ENCODE results near the gene SCYL3.

SCYL3 gene, protein sequence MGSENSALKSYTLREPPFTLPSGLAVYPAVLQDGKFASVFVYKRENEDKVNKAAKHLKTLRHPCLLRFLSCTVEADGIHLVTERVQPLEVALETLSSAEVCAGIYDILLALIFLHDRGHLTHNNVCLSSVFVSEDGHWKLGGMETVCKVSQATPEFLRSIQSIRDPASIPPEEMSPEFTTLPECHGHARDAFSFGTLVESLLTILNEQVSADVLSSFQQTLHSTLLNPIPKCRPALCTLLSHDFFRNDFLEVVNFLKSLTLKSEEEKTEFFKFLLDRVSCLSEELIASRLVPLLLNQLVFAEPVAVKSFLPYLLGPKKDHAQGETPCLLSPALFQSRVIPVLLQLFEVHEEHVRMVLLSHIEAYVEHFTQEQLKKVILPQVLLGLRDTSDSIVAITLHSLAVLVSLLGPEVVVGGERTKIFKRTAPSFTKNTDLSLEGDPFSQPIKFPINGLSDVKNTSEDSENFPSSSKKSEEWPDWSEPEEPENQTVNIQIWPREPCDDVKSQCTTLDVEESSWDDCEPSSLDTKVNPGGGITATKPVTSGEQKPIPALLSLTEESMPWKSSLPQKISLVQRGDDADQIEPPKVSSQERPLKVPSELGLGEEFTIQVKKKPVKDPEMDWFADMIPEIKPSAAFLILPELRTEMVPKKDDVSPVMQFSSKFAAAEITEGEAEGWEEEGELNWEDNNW

DNA sequence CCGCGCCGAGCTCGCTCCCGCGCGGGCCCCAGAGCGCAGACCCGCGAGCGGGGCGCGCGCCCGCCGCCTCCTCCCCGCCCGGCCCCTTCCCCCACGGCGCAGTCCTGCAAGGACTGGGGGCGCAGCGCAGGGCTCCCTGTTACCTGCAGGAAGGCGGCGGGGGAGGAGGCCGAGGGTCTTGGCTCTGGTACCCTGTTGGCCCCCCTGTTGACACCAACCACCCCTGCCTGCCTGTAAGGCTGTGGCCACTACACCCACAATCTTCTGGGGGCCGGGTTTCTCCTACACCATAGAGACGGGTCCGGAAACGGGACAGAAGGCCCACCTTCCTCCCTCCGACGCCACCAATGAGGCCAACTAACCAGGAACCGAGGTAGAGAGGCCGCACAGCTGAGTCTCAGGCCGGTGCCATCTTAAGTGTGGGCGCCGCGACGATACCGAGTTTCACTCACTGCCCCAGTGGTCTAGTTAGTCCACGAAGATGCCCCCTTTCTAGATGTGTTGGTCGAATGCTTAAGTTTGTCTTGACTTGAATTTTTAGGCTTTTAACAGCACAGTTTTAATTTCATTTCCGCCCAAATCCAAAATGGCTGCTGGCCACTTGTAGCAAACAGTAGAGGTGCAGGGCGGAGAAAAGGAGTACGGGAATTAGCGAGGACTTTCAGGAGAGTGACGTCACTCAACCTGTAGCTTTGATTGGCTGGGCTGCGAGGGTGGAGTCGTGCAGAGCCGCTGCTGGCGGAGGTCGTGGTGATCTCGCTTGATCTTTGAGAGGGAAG is at the start of gene SCYL3:
SCYL3 (minus strand) TSS at position 252 of the 779 bp plus-strand sequence. CDS start 5,056 bp downstream, outside the sequence.
- Histone ChIP-seq H2AFZ (ENCODE audit: low read depth, low read length) (peak within 1 kb of the TSS; percentile 41), H3K4me3 (ENCODE audit: low read length) (peak within 1 kb of the TSS; percentile 81), H3K9me3 (ENCODE audit: low read length) (no peaks in the 10 kb centered on the region), H3K27me3 (ENCODE audit: insufficient read depth, low read length) (peaks cover 25% of the 10 kb centered on the region), H3K36me3 (ENCODE audit: insufficient read depth, low read length) (no peaks in the 10 kb centered on the region), H3K4me1 (ENCODE audit: insufficient read depth, low read length) (peaks cover 11% of the 10 kb centered on the region)

DNA sequence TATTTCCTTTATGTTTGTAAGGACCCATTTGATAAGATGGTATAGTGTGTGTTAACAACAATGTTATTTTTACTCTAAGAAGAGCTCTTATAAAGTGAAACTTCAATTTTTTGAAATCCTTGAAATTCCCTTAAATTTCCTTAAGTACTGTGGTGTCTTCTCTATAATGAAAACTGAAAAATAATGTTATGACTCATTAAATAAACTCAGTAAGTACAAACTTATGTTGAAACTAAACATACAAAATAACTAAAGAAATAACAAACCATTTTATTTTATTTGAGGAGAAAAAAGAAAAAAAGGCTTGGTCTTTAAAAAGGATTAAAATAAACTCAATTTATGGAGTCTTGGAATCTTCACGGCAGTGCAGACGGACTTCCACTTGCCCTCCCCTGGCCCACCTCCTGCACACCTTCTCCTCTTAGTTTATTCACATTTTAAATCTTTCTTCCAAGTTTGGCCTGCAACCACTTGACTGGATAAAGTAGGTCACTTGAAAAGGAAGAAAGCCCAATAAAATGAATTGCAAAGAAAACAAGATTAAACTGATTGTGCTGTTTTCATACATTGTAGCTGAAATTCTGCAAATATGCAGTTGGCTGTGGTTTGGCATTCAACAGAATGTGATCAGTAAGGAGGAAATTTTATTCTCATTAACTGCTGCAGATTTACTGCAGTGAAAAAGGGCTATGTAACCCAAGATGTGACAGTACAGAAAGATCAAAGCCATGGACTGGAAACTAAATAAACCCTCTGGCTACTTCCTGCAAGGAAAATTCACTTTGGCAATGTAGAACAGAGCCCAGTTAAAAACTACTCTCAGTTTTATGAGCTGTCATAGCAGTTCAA is 48.5 kb upstream of the SCYL3 start:
- Histone ChIP-seq H2AFZ (ENCODE audit: low read depth, low read length) (no peak overlapping the region), H3K9me3 (ENCODE audit: low read length) (no peaks in the 10 kb centered on the region), H3K4me1 (ENCODE audit: insufficient read depth, low read length) (no peaks in the 10 kb centered on the region), H3K4me3 (ENCODE audit: low read length) (no peak overlapping the region), H3K36me3 (ENCODE audit: insufficient read depth, low read length) (no peaks in the 10 kb centered on the region), H3K27me3 (ENCODE audit: insufficient read depth, low read length) (no peaks in the 10 kb centered on the region)

DNA sequence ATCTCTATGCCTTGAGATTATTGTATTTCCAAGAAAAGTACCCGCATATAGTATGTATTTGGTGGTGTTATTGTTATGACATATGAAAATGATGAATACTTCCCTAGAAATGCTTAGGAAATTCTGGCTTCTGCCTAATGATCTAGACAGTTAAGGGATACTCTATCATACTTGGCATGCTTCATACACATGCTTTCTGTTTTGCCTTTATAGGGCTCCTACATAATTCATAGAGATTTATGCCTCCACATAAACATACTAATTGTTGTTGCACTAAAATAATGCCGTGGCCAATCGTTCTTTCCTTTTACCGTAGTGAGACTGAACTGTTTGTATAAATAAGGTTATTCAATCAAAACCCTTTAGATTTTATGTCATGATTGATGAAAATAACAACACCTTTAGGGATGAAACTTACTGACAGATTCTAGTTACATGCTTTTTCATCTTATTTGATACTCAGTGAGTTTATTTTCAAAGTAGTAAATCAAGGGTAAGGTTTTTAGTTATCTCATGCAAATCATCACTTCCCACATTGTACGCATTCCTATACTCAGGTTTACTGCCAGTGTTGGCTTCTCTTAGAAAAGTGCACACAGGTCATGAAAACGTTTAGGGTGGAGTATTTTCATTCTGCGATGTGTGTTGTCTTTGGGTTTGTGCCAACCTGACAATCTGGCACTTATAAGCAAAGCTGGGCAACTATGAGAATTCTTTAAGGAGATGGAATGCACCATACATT is 40.5 kb upstream of the SCYL3 start:
- Histone ChIP-seq H3K27me3 (ENCODE audit: insufficient read depth, low read length) (no peaks in the 10 kb centered on the region), H3K4me3 (ENCODE audit: low read length) (no peak overlapping the region), H3K4me1 (ENCODE audit: insufficient read depth, low read length) (no peaks in the 10 kb centered on the region), H2AFZ (ENCODE audit: low read depth, low read length) (no peak overlapping the region), H3K36me3 (ENCODE audit: insufficient read depth, low read length) (no peaks in the 10 kb centered on the region), H3K9me3 (ENCODE audit: low read length) (no peaks in the 10 kb centered on the region)

DNA sequence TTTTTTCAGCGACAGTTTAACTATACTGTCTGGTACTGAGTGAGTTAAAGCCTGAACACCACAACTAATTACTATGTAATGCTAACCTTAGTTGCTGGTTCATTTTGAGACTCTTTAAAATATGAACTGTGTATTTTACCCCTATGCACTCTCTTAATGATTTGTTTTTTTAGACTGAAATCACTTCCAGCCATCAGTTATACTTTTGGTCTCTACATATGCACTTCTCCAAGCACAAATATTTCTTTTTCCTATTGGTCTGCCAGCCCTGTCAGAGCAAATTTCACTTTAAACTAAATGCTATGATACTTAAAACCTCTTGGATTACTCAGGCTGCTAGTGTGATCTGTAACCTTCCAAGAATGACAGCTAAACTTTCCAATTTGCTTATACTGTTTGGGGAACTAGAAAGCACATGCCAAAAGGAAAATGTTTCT is 38.1 kb upstream of the SCYL3 start:
- Histone ChIP-seq H3K27me3 (ENCODE audit: insufficient read depth, low read length) (no peaks in the 10 kb centered on the region), H3K4me1 (ENCODE audit: insufficient read depth, low read length) (no peaks in the 10 kb centered on the region), H3K36me3 (ENCODE audit: insufficient read depth, low read length) (no peaks in the 10 kb centered on the region), H3K9me3 (ENCODE audit: low read length) (no peaks in the 10 kb centered on the region), H2AFZ (ENCODE audit: low read depth, low read length) (no peak overlapping the region), H3K4me3 (ENCODE audit: low read length) (no peak overlapping the region)

DNA sequence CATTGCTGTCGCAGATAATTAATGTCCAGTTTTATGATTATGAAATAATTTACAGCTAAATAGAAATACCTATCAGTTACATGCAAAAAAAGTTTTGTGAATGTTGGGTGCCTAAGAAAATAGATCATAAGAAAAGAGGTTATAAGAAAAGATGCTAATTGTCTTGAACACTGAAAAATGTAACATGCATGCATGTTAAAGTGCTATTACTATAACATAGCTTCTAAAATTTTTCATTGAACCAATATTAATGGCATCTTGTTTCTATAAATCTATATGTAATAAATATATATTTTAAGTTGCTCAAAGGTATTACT is 35.5 kb upstream of the SCYL3 start:
- Histone ChIP-seq H2AFZ (ENCODE audit: low read depth, low read length) (no peak overlapping the region), H3K4me3 (ENCODE audit: low read length) (no peak overlapping the region), H3K9me3 (ENCODE audit: low read length) (no peaks in the 10 kb centered on the region), H3K4me1 (ENCODE audit: insufficient read depth, low read length) (peaks cover 4% of the 10 kb centered on the region), H3K27me3 (ENCODE audit: insufficient read depth, low read length) (no peaks in the 10 kb centered on the region), H3K36me3 (ENCODE audit: insufficient read depth, low read length) (no peaks in the 10 kb centered on the region)

DNA sequence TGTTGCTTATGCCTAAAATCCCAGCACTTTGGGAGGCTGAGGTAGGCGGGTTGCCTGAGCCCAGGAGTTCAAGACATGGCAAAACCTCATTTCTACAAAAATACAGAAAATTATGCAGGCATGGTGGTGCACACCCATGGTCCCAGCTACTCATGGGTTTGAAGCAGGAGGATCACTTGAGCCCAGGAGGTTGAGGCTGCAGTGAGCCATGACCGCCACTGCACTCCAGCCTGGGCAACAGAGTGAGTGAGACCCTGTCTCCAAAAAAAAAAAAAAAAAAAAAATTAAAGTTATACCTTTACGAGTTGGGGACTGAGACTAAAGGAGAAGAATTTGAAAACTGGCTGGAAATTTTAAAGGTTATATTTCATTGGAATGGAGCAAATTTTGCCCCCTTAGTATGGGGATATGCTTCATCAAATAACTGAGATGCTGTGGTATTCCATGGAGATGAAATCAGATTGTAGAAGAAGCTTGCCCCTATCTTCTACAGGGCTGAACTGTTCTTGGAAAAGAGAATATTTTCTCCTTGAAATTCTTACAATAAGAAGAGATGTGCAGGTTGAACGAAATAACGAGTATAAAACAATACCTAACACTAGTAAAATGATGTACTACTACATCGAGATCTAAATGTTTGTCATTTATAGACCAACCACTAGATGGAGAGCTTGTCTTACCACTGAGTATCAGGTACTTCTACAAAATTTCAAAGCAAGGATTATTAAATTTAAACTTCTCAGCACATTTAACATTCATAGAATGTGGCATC is 34.9 kb upstream of the SCYL3 start:
- Histone ChIP-seq H3K4me1 (ENCODE audit: insufficient read depth, low read length) (peaks cover 4% of the 10 kb centered on the region), H3K4me3 (ENCODE audit: low read length) (no peak overlapping the region), H3K36me3 (ENCODE audit: insufficient read depth, low read length) (no peaks in the 10 kb centered on the region), H3K27me3 (ENCODE audit: insufficient read depth, low read length) (no peaks in the 10 kb centered on the region), H2AFZ (ENCODE audit: low read depth, low read length) (no peak overlapping the region), H3K9me3 (ENCODE audit: low read length) (no peaks in the 10 kb centered on the region)

DNA sequence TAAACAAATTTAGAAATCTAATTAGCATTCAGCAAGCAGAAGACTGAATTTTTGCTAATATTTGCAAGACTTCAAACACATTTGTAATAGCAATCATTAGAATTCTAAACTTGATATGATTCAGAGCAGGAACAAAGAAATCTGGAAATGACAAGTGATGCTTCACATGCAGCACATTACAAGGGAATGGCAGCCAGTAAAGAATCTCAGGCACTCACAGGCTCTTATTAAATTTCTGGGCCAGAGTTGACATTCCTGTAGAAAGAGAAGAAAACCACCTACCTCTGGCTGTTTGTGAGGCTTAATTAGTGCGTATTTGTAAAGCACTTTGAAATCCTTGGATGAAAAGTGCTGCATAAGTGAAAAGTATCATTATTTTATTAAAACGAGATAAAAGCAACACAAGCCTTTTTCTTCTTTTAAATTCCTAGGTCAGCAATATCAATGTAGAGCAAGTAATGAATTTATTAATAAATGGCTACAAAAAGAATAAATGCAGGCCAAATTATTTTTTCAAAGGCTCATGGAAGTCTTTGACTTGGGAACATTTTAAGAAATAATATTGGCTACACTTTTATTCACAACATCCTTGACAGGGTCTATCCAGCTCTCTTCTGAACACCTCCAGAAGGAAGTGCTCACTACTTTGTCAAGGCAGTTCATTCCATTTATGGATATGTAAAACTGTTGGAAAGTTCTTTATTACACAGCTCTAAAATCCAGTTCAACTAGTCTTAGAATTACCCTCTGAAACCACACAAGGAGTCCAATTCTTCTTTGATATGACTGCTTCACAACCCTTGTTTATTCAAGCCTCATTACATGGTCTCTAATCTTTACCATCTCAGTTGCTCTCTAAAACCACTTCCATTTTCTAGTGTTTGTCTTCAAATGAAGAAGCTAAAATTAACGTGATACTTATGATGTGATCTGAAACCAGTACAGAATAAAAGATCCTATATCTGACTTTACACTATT is 32.1 kb upstream of the SCYL3 start:
- Histone ChIP-seq H3K27me3 (ENCODE audit: insufficient read depth, low read length) (no peaks in the 10 kb centered on the region), H3K4me1 (ENCODE audit: insufficient read depth, low read length) (peaks cover 4% of the 10 kb centered on the region), H3K36me3 (ENCODE audit: insufficient read depth, low read length) (no peaks in the 10 kb centered on the region), H2AFZ (ENCODE audit: low read depth, low read length) (no peak overlapping the region), H3K9me3 (ENCODE audit: low read length) (no peaks in the 10 kb centered on the region), H3K4me3 (ENCODE audit: low read length) (no peak overlapping the region)

DNA sequence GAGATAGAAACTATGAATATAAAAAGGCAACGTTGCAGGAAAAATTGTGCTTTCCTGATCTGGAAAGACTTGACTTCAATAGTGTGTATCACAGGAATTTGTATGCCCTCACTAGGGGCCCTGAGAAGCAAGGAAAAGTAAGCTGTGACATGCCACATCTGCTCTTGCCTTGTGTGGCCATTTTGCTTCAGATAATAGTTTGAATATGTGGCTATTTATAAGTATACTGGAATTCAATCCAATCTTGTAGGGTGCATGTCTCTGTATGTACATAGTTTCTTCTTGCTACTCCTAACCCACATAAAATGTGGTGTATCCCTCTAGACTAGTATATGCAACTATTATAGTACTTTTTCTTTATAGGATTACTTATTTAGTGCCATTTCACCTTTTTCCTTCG is 31.1 kb upstream of the SCYL3 start:
- H3K27me3 ChIP-seq (ENCODE audit: insufficient read depth, low read length) = no peaks in the 10 kb centered on the region
- H2AFZ ChIP-seq (ENCODE audit: low read depth, low read length) = no peak overlapping the region
- H3K4me3 ChIP-seq (ENCODE audit: low read length) = no peak overlapping the region
- peaks cover 4% of the 10 kb centered on the region for H3K4me1 ChIP-seq (ENCODE audit: insufficient read depth, low read length)
- H3K36me3 ChIP-seq (ENCODE audit: insufficient read depth, low read length) = no peaks in the 10 kb centered on the region
- no peaks in the 10 kb centered on the region for H3K9me3 ChIP-seq (ENCODE audit: low read length)

DNA sequence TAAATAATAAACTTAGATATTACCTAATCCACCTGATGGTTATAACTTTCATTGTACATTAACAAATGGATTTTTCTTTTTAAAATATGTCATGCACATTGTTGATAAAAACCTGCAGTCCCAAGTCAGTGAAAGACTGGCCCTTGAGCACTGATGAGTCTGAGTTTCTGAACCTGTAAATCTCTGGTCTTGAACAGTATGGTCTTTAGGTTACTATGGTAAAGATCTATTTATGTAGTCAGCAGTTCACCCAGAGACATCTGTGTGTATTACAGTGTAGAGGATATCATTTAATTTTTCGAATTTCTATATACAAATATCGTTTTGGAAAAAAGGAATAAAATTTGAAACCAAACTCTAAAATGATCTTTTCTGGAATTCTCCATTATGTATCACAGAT is 30.4 kb upstream of the SCYL3 start:
- Histone ChIP-seq H3K27me3 (ENCODE audit: insufficient read depth, low read length) (no peaks in the 10 kb centered on the region), H3K4me3 (ENCODE audit: low read length) (no peak overlapping the region), H2AFZ (ENCODE audit: low read depth, low read length) (no peak overlapping the region), H3K4me1 (ENCODE audit: insufficient read depth, low read length) (peaks cover 4% of the 10 kb centered on the region), H3K9me3 (ENCODE audit: low read length) (no peaks in the 10 kb centered on the region), H3K36me3 (ENCODE audit: insufficient read depth, low read length) (no peaks in the 10 kb centered on the region)

DNA sequence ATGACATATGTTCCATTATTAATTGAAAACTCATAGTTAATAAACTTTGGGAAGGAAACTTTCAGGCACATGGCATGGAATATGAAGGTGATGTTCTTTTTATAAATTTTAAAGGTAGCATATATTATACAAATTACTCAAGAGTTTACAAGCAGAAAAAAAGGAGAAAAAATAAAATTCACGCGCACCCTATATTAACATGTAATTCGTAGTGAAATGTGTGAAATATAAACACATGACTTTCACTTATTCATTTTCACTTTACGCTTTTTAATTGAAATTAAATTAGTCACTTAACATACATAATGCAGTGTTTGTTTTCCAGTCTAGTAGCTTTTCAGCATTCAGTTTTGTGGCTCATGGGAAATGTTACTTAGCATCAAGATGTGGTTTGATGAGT is 27.4 kb upstream of the SCYL3 start:
- Histone ChIP-seq H2AFZ (ENCODE audit: low read depth, low read length) (no peak overlapping the region), H3K9me3 (ENCODE audit: low read length) (no peaks in the 10 kb centered on the region), H3K27me3 (ENCODE audit: insufficient read depth, low read length) (no peaks in the 10 kb centered on the region), H3K4me3 (ENCODE audit: low read length) (no peak overlapping the region), H3K36me3 (ENCODE audit: insufficient read depth, low read length) (no peaks in the 10 kb centered on the region), H3K4me1 (ENCODE audit: insufficient read depth, low read length) (peaks cover 4% of the 10 kb centered on the region)

DNA sequence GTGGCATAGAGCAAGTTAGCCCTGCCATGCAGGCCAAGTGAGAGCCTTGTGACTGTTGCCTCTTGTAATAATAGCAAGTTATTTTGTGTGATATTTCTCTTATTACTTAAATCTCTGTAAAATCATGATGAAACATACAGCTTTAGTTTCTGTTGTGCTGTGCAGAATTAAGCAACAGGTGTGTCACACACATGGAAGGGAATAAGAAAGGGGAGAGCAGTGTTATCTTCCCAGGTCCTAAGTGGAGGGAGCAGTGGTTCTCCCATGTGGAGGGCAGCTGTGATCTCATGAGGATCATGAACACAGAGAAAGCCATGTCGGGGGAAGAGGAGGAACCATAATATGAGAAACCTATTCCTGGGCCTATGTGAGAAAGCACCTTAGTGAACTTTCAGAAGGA is 25.2 kb upstream of the SCYL3 start:
- no peaks in the 10 kb centered on the region for H3K9me3 ChIP-seq (ENCODE audit: low read length)
- H3K27me3 ChIP-seq (ENCODE audit: insufficient read depth, low read length) = no peaks in the 10 kb centered on the region
- H3K36me3 ChIP-seq (ENCODE audit: insufficient read depth, low read length) = no peaks in the 10 kb centered on the region
- H2AFZ ChIP-seq (ENCODE audit: low read depth, low read length) = no peak overlapping the region
- H3K4me3 ChIP-seq (ENCODE audit: low read length) = no peak overlapping the region
- no peaks in the 10 kb centered on the region for H3K4me1 ChIP-seq (ENCODE audit: insufficient read depth, low read length)
